A673 (cell line): ENCODE results near the gene USP17L18. TPM values are rescaled to one million over a fixed set of nuclear protein-coding genes. Genes with fewer than 3 reads are reported as not detected.
"Not testable (repeated sequence)": the region's sequence is repeated elsewhere in the genome, so short reads cannot be mapped to it uniquely, and the experiment has no call there.

Experiments
- BruUV-seq: library from RNA; stranded (reverse); fragments of 400-500 nt; replicated peaks from 2 replicates; lab custom pipeline; 2021; lab: Mats Ljungman, UMichigan
- CTCF ChIA-PET: fragments of 300-600 bp; sonication (Branson Sonifier 250); formaldehyde crosslinking; loops from one replicate; lab custom pipeline; 2022; ENCODE audit warnings: antibody characterized with exemption; lab: Charles Lee
- POLR2A ChIA-PET: fragments of 300-600 bp; sonication (Branson Sonifier 250); formaldehyde crosslinking; loops from one replicate; lab custom pipeline; 2022; ENCODE audit warnings: antibody characterized with exemption; ENCODE audit not compliant: low non-redundant PET; lab: Charles Lee
- DNase-seq: peaks from one replicate; pipeline ENCODE4 v3.0.0-alpha.2; 2015; ENCODE audit warnings: low spot score
- H3K27ac ChIP-seq: fragments of 200-600 bp; sonication (generic); 2 replicates; pipeline ENCODE4 v1.5.1; 2016; ENCODE audit warnings: mixed run types, low read depth, mild to moderate bottlenecking, mixed read lengths, antibody characterized with exemption, low read length; ENCODE audit not compliant: poor library complexity, severe bottlenecking
- H3K27me3 ChIP-seq: fragments of 200-600 bp; sonication (generic); replicated peaks from 2 replicates; pipeline ENCODE4 v1.6.1; 2017; ENCODE audit warnings: mixed run types, low read depth, mild to moderate bottlenecking, mixed read lengths, antibody characterized with exemption, low read length; ENCODE audit not compliant: insufficient read depth, poor library complexity
- H3K36me3 ChIP-seq: fragments of 200-600 bp; sonication (generic); 2 replicates; pipeline ENCODE4 v1.6.1; 2016; ENCODE audit warnings: mixed run types, mild to moderate bottlenecking, mixed read lengths, antibody characterized with exemption, low read length; ENCODE audit not compliant: insufficient read depth, poor library complexity, severe bottlenecking
- H3K4me1 ChIP-seq: fragments of 200-600 bp; sonication (generic); 2 replicates; pipeline ENCODE4 v1.6.1; 2017; ENCODE audit warnings: mixed run types, mild to moderate bottlenecking, mixed read lengths, antibody characterized with exemption, low read length; ENCODE audit not compliant: insufficient read depth, poor library complexity, severe bottlenecking
- H3K4me3 ChIP-seq: fragments of 200-600 bp; sonication (generic); 2 replicates; pipeline ENCODE4 v1.5.1; 2016; ENCODE audit warnings: low read depth, mixed run types, mild to moderate bottlenecking, mixed read lengths, low read length; ENCODE audit not compliant: poor library complexity, severe bottlenecking
- H3K9me3 ChIP-seq: fragments of 200-600 bp; sonication (generic); 2 replicates; pipeline ENCODE4 v1.6.1; 2016; ENCODE audit warnings: mixed run types, low read depth, mild to moderate bottlenecking, mixed read lengths, antibody characterized with exemption, low read length; ENCODE audit not compliant: poor library complexity, severe bottlenecking
- intact Hi-C: fragments of 100-400 bp; cut with micrococcal nuclease; formaldehyde crosslinking; loops from one replicate; pipeline ENCODE4 v1.10.0; 2022; ENCODE audit not compliant: unreplicated experiment
- total RNA-seq: library from RNA; stranded (reverse); gene quantifications from 2 replicates; pipeline ENCODE4 v1.2.3, GENCODE V29; 2021

Gene USP17L18
- total RNA-seq, 1 experiment from 2014 or later, result not detected

GRCh38 chr4:9234085-9234484, 14.3 kb upstream of the USP17L18 start, which contains the start of gene USP17L15:
USP17L15 (plus strand) TSS chr4:9234385; CDS start chr4:9234385, 0 bp downstream.
- intact Hi-C loops, CTCF ChIA-PET, BruUV-seq: not testable (repeated sequence)

GRCh38 chr4:9238461-9238860, 10.0 kb upstream of the USP17L18 start:
- CTCF ChIA-PET, intact Hi-C loops, H3K9me3 ChIP-seq, H3K4me3 ChIP-seq, BruUV-seq, H3K36me3 ChIP-seq, H3K27ac ChIP-seq, H3K4me1 ChIP-seq, POLR2A ChIA-PET, H3K27me3 ChIP-seq: not testable (repeated sequence)
- peak; percentile 0 for DNase-seq

More at GRCh38 chr4:9234085-9234484, 14.3 kb upstream of the USP17L18 start, which contains the start of gene USP17L15:
- H3K27ac ChIP-seq, H3K4me1 ChIP-seq, POLR2A ChIA-PET, H3K4me3 ChIP-seq, DNase-seq, H3K36me3 ChIP-seq, H3K9me3 ChIP-seq, H3K27me3 ChIP-seq: not testable (repeated sequence)

- H3K4me3 ChIP-seq, POLR2A ChIA-PET, intact Hi-C loops, DNase-seq, H3K36me3 ChIP-seq, H3K4me1 ChIP-seq, H3K9me3 ChIP-seq, BruUV-seq, CTCF ChIA-PET, H3K27me3 ChIP-seq, H3K27ac ChIP-seq: not testable (repeated sequence)
Observed at GRCh38 chr4:9243579-9243978, 4.9 kb upstream of the USP17L18 start, which contains the start of gene USP17L17. USP17L17 (plus strand) TSS chr4:9243879; CDS start chr4:9243879, 0 bp downstream.

GRCh38 chr4:9253078-9253477, 4.6 kb downstream of the USP17L18 start, which contains the start of gene USP17L19:
USP17L19 (plus strand) TSS chr4:9253378; CDS start chr4:9253378, 0 bp downstream.
- intact Hi-C loops, BruUV-seq, H3K27me3 ChIP-seq, POLR2A ChIA-PET, H3K36me3 ChIP-seq, CTCF ChIA-PET, DNase-seq, H3K27ac ChIP-seq, H3K4me1 ChIP-seq, H3K4me3 ChIP-seq, H3K9me3 ChIP-seq: not testable (repeated sequence)

- intact Hi-C loops, H3K9me3 ChIP-seq: not testable (repeated sequence)
Observed at GRCh38 chr4:9257824-9258223, 9.4 kb downstream of the USP17L18 start, which contains the start of gene USP17L20. USP17L20 (plus strand) TSS chr4:9258124; CDS start chr4:9258124, 0 bp downstream.

GRCh38 chr4:9262572-9262971, 14.1 kb downstream of the USP17L18 start, which contains the start of gene USP17L21:
USP17L21 (plus strand) TSS chr4:9262872; CDS start chr4:9262872, 0 bp downstream.
- H3K4me3 ChIP-seq, CTCF ChIA-PET, intact Hi-C loops, H3K9me3 ChIP-seq, H3K27me3 ChIP-seq, POLR2A ChIA-PET, H3K27ac ChIP-seq, H3K36me3 ChIP-seq, H3K4me1 ChIP-seq, BruUV-seq, DNase-seq: not testable (repeated sequence)

More at GRCh38 chr4:9257824-9258223, 9.4 kb downstream of the USP17L18 start, which contains the start of gene USP17L20:
- DNase-seq, H3K4me3 ChIP-seq, CTCF ChIA-PET, H3K27me3 ChIP-seq, H3K27ac ChIP-seq, H3K4me1 ChIP-seq, POLR2A ChIA-PET, BruUV-seq, H3K36me3 ChIP-seq: not testable (repeated sequence)

- H3K27me3 ChIP-seq, CTCF ChIA-PET, intact Hi-C loops, H3K4me3 ChIP-seq, H3K36me3 ChIP-seq, BruUV-seq, DNase-seq, H3K4me1 ChIP-seq, POLR2A ChIA-PET, H3K9me3 ChIP-seq, H3K27ac ChIP-seq: not testable (repeated sequence)
Observed at GRCh38 chr4:9267319-9267718, 18.9 kb downstream of the USP17L18 start, which contains the start of gene USP17L22. USP17L22 (plus strand) TSS chr4:9267619; CDS start chr4:9267619, 0 bp downstream.
